NCI-H2081 (cell line): Measurements from ENCODE around the gene DECR2.

Source experiments
- DNase-seq, 2 experiments: peaks; one replicate each; lab custom pipeline; 2025; lab: John Stamatoyannopoulos, UW

DECR2 gene

DNA sequence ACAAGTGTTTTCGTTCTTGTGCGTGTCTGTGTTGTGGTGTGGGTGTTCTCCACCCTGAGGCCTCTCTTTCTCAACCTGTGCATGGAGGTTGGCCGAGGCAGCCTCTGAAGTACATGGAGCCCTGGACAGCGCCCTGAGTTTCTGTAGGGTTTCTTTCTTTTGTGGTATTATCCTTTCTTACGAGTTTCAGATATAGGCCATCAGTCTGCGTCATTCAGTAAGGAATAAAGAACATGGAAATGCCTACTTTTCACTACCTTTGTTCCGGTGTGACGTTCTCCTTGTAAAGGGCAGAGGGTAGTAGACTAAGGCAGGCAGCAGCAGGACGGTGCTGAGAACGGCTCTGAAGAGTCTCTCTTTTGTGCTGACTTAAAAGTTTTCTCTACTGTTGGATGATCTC, 42.3 kb downstream of the DECR2 start:
- no peak for DNase-seq

DNA sequence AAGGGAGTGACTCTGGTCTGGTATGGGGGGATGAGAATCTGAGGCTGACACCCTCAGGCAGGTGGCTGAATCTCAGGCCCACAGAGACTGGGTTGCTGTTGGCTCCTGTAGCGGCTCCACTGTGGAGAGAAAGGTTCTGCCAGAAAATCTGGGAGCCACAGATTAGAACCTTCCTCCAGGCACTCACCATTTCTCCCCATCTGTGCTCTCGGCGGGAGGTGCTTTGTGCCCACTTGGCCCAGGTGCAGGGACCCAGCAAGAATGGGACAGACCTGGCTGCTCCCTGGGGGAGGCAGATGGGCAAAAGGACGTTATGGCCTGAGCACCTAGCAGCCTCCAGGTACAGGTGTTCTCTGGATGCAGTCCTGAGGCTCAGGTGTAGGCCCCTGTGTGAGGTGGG, 43.9 kb downstream of the DECR2 start:
- DNase-seq, result peak in 1 of 2 experiments; percentile 58

- DNase-seq, result no peak
These were observed 48.7 kb downstream of the DECR2 start for GRCh38 chr16:450385-450784.

GRCh38 chr16:450785-451512, 49.3 kb downstream of the DECR2 start:
- DNase-seq, result peak; percentile 83 to 92

GRCh38 chr16:454397-454940, 52.8 kb downstream of the DECR2 start:
- no peak for DNase-seq

DNA sequence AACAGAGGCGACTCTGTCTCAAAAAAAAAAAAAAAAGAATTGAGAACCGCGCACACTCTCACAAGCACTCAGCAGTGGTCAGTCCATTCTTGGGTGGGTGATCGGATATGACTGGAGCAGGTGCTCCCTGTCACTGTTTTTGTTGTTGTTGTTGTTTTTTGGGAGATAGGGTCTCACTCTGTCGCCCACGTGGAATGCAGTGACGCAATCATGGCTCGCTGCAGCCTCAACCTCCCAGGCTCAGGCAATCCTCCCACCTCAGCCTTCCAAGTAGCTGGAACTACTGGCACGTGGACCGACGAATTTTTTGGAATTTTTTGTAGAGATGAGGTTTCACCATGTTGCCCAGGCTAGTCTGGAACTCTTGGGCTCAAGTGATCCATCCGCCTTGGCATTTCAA, 53.8 kb downstream of the DECR2 start:
- DNase-seq, result no peak

DNA sequence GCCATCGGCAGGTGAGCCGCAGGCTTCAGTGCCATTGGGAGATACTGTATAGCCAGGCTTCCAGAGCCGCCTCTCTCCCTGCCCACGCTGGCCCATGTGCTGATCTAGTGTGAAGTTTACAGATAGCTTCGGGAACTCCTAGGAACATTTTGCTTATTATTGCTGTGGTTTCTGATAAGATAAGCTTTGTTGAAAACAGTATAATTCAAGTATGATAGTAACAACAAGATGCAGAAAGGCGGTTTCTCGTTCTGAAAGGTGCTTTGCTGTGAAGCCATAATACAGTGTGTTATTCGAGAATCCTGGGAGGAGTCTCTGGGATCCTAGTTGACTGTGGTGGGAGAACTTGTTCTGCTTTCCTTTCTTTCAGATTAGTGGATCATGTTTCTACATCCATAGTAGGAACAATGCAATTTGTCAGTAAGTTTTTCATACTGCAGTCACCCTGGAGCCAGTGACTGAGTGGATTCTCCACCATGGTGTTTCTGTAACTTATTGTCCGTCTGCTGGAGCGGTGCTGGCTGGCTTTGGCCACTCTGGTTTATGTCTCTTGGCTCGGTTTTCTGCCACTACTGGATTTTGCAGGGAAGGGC, 55.3 kb downstream of the DECR2 start:
- no peak for DNase-seq

- DNase-seq, result no peak
These were observed 56.2 kb downstream of the DECR2 start for GRCh38 chr16:457732-458400.

- DNase-seq, result no peak
These were observed 58.1 kb downstream of the DECR2 start for GRCh38 chr16:459761-460160.

- no peak for DNase-seq
These were observed 59.1 kb downstream of the DECR2 start for GRCh38 chr16:460787-461186.
